Measurements from ENCODE around the gene STK32C.

DNA sequence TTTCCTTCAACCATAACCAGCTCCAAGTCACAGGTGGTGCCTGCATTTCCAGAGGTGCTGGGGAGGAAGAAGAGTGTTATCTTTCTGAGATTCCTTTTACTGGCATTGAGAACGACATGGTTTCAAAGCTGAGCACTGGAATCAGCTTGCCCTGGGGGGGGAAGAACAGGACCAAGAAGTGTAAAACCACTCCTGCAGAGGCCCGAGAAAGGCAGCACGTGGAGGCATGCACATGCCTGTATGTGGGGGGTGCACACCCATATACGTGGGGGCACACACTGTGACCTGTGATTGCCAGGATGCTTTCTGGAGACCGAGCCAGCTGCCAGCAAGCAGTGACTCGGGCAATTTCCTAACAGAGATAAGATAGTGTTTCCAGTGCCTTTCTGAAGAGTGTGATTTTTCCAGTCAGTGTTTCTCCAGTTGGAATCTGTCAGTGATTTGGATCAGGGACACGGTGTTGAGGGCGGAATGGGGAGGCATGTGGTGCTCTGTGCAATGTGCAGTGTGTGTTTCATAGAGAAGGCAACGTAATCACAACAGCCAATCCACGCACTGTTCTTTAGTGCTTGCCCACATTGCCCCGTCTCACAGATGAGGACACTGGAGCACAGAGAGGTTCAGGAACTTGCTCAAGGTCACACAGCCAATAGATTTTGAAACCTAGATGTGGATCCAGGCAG lies 28.5 kb upstream of the STK32C start:
- TF ChIP-seq, protein P1, sequence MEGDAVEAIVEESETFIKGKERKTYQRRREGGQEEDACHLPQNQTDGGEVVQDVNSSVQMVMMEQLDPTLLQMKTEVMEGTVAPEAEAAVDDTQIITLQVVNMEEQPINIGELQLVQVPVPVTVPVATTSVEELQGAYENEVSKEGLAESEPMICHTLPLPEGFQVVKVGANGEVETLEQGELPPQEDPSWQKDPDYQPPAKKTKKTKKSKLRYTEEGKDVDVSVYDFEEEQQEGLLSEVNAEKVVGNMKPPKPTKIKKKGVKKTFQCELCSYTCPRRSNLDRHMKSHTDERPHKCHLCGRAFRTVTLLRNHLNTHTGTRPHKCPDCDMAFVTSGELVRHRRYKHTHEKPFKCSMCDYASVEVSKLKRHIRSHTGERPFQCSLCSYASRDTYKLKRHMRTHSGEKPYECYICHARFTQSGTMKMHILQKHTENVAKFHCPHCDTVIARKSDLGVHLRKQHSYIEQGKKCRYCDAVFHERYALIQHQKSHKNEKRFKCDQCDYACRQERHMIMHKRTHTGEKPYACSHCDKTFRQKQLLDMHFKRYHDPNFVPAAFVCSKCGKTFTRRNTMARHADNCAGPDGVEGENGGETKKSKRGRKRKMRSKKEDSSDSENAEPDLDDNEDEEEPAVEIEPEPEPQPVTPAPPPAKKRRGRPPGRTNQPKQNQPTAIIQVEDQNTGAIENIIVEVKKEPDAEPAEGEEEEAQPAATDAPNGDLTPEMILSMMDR (conservative IDR thresholded peaks at IDR 0.05; ENCODE audit: low read depth, low read length) = no peak
- no peak for TF ChIP-seq RAD21 (IDR thresholded peaks at IDR 0.05; ENCODE audit: low read length)
- TF ChIP-seq POLR2A (IDR thresholded peaks at IDR 0.05; ENCODE audit: low read depth, low read length) = no peak
- no peak for TF ChIP-seq MXI1 (IDR thresholded peaks at IDR 0.05; ENCODE audit: borderline replicate concordance, low read depth, low read length)
- TF ChIP-seq CEBPB (IDR thresholded peaks at IDR 0.05; ENCODE audit: low read depth, low read length) = no peak
- TF ChIP-seq RCOR1 (IDR thresholded peaks at IDR 0.05; ENCODE audit: insufficient replicate concordance, low read length) = no peak
- TF ChIP-seq, protein P2, sequence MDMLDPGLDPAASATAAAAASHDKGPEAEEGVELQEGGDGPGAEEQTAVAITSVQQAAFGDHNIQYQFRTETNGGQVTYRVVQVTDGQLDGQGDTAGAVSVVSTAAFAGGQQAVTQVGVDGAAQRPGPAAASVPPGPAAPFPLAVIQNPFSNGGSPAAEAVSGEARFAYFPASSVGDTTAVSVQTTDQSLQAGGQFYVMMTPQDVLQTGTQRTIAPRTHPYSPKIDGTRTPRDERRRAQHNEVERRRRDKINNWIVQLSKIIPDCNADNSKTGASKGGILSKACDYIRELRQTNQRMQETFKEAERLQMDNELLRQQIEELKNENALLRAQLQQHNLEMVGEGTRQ (IDR thresholded peaks at IDR 0.05; ENCODE audit: low read depth, low read length) = no peak
- TF ChIP-seq CHD1 (IDR thresholded peaks at IDR 0.05; ENCODE audit: low read depth, low read length) = no peak
- no peak for TF ChIP-seq MAFK (IDR thresholded peaks at IDR 0.05; ENCODE audit: low read depth, low read length)
- TF ChIP-seq BHLHE40 (IDR thresholded peaks at IDR 0.05; ENCODE audit: low read depth, low read length) = no peak
